ENCODE measurements around the gene OTX2. TPM values are rescaled to one million over a fixed set of nuclear protein-coding genes. Genes with fewer than 3 reads are reported as not detected.

Gene OTX2
- total RNA-seq, 6 experiments from 2014 or later: not detected

DNA sequence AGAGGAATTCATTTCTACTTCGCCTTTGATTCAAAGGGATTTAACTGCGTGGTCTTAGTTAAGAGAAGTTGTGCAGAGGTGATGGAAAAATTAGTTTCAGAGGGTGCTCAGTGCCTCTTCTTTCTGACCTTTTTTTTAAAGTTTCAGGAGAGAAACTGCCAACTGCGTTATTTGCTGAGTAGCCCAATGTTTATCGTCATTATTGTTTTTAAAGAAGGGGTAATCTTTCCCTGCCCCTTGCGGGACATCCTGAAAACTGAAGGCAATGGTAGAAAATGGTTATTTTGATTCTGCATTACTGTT, 11.0 kb downstream of the OTX2 start:
- Histone ChIP-seq H3K36me3 (no peaks in the 10 kb centered on the region), H3K27me3 (peaks cover 7 to 44% of the 10 kb centered on the region in 2 donors)
- 4% methylated on average over 5 of the region's 5 CpGs for WGBS (ENCODE audit: insufficient coverage, low coverage, low lambda C conversion rate, missing lambda C conversion rate)

GRCh38 chr14:56798447-56799342, 11.6 kb downstream of the OTX2 start:
- Histone ChIP-seq H3K27ac (no peak overlapping the region), H3K9me3 (no peaks in the 10 kb centered on the region), H3K36me3 (no peaks in the 10 kb centered on the region), H3K4me1 (peaks cover 0 to 9% (median 0%) of the 10 kb centered on the region in 4 donors), H3K27me3 (peaks cover 7 to 45% of the 10 kb centered on the region in 2 donors), H3K4me3 (no peak overlapping the region)
- TF ChIP-seq CTCF (IDR thresholded peaks at IDR 0.05): no peak
- TF ChIP-seq POLR2A (IDR thresholded peaks at IDR 0.05): no peak
- intact Hi-C loops (cut with DNase I): loop anchor here in 1 of 2 donors (5.0 kb wide), 1 partner anchor 249 kb away; no protein-coding TSS in a partner anchor
- ATAC-seq (peak in 2 of 4 donors; percentile 11 to 24), DNase-seq (no peak)
- 11% methylated on average over 24 of the region's 41 CpGs for WGBS (ENCODE audit: insufficient coverage, low coverage, low lambda C conversion rate, missing lambda C conversion rate)

More for the DNA sequence above, 11.0 kb downstream of the OTX2 start:
- TF ChIP-seq POLR2A (IDR thresholded peaks at IDR 0.05) (no peak), CTCF (IDR thresholded peaks at IDR 0.05) (no peak)
- Histone ChIP-seq H3K27ac (no peak overlapping the region), H3K9me3 (no peaks in the 10 kb centered on the region), H3K4me3 (no peak overlapping the region), H3K4me1 (peaks cover 0 to 9% (median 0%) of the 10 kb centered on the region in 4 donors)
- ATAC-seq (no peak), DNase-seq (no peak)
- intact Hi-C loops (cut with DNase I): loop anchor here in 1 of 2 donors (5.0 kb wide), 1 partner anchor 248 kb away; no protein-coding TSS in a partner anchor

GRCh38 chr14:56797569-56798446, 12.5 kb downstream of the OTX2 start:
- H3K27me3 ChIP-seq: peaks cover 7 to 49% of the 10 kb centered on the region in 2 donors
- WGBS (ENCODE audit: insufficient coverage, low coverage, low lambda C conversion rate, missing lambda C conversion rate): 7% methylated on average over 14 of the region's 77 CpGs
- no peak overlapping the region for H3K27ac ChIP-seq
- H3K9me3 ChIP-seq: no peaks in the 10 kb centered on the region
- ATAC-seq (peak; percentile 39 to 49 (median 46)), DNase-seq (peak in 1 of 3 donors; percentile 26)
- H3K36me3 ChIP-seq: no peaks in the 10 kb centered on the region
- no peak overlapping the region for H3K4me3 ChIP-seq
- intact Hi-C loops (cut with DNase I): loop anchor here in 1 of 2 donors (5.0 kb wide), 1 partner anchor 249 kb away; no protein-coding TSS in a partner anchor
- peaks cover 0 to 9% (median 0%) of the 10 kb centered on the region in 4 donors for H3K4me1 ChIP-seq
- TF ChIP-seq CTCF (IDR thresholded peaks at IDR 0.05) (no peak), POLR2A (IDR thresholded peaks at IDR 0.05) (no peak)

DNA sequence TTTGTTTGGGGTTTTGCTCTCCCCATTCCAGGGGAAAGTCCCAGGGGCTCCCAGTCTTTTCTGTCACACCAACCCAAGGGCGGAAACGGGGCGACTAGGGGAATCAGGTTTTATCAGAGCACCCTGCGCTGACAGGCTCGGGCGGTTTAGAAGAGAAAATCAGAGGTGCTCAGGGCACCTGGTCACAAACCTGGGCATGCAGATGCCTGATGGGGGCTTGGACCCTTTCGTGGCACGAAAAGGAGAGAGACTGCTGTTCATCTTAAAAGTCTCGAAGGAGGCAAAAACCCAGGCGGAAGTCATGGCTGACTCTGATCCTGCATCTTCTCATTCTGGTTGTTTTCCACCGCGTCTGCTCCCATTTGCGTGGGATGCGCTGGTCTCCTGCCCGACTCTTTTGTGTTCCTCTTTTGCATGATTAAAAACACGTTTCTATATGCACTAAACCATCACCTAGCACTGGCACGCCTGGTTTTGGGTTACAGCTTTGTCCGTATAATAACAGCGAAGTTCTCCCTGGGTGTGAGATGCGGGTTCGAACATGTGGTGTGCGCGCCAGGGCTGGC, 13.2 kb downstream of the OTX2 start:
- 8% methylated on average over 19 of the region's 23 CpGs for WGBS (ENCODE audit: insufficient coverage, low coverage, low lambda C conversion rate, missing lambda C conversion rate)
- DNase-seq (no peak), ATAC-seq (no peak)
- H3K4me1 ChIP-seq: peaks cover 0 to 9% (median 0%) of the 10 kb centered on the region in 4 donors
- no peak overlapping the region for H3K4me3 ChIP-seq
- H3K27ac ChIP-seq: no peak overlapping the region
- H3K27me3 ChIP-seq: peaks cover 7 to 53% of the 10 kb centered on the region in 2 donors
- no peaks in the 10 kb centered on the region for H3K9me3 ChIP-seq
- TF ChIP-seq CTCF (IDR thresholded peaks at IDR 0.05) (no peak), POLR2A (IDR thresholded peaks at IDR 0.05) (no peak)
- intact Hi-C loops (cut with DNase I): loop anchor here in 1 of 2 donors (5.0 kb wide), 1 partner anchor 250 kb away; no protein-coding TSS in a partner anchor
- no peaks in the 10 kb centered on the region for H3K36me3 ChIP-seq
